K562 (cell line): ENCODE results near the gene ZNF333. TPM values are rescaled to one million over a fixed set of nuclear protein-coding genes. Genes with fewer than 3 reads are reported as not detected.

Experiments used
- CBX5 ChIP-seq: IDR thresholded peaks from 2 replicates; pipeline ENCODE4 v1.6.1; 2014; ENCODE audit warnings: low read depth, borderline replicate concordance
- ZBTB40 ChIP-seq, 2 experiments: fragments of 450-650 bp in 1 of 2; sonication (generic) in 1 of 2; formaldehyde crosslinking in 1 of 2; IDR thresholded peaks; 2 replicates each; pipeline versions ENCODE4 v1.7.1 to v1.9.0; 2016 to 2022; ENCODE audit warnings: inconsistent platforms in 1 of 2, mild to moderate bottlenecking in 1 of 2, missing genetic modification reagents in 1 of 2
- polyA plus RNA-seq, 8 experiments: library from polyadenylated mRNA; depleted of rRNA in 4 of 8; stranded (reverse) in 5 of 8; unstranded in 3 of 8; fragments of >200 nt; fragmentation: Nextera tagmentation in 2 of 8; fragmentation: Illumina TruSeq in 1 of 8; extraction: Ambion mirVana in 2 of 8; extraction: Trizol in 1 of 8; gene quantifications; 2 replicates each; pipeline versions ENCODE4 v1.2.1 to v1.2.3, GENCODE V29; 2011 to 2014; ENCODE audit warnings: inconsistent platforms in 1 of 8, missing spikeins in 1 of 8
- total RNA-seq, 7 experiments: library from RNA; depleted of rRNA in 6 of 7; stranded (reverse); fragments of >200 nt in 6 of 7; fragmentation: Illumina TruSeq in 2 of 7; extraction: Trizol in 2 of 7; gene quantifications; 2 replicates each; pipeline versions ENCODE4 v1.2.1 to v1.2.3, GENCODE V29; 2011 to 2021; ENCODE audit warnings: low replicate concordance in 1 of 7

ZNF333 gene
- total and polyA plus RNA-seq, 9 of the 15 experiments (the other 6 are each of a cell fraction or from before 2014, with no cell fraction given): 2.8 to 10.3 (median 6.3) TPM

- TF ChIP-seq ZBTB40 (IDR thresholded peaks at IDR 0.05): peak; percentile 56
- no peak for TF ChIP-seq ZBTB40 (CRISPR knock-in tag; IDR thresholded peaks at IDR 0.05)
- TF ChIP-seq CBX5: no peak
These were observed 41.4 kb downstream of the ZNF333 start (continued) for GRCh38 chr19:14731200-14731599.
